Measurements from ENCODE around the gene MALAT1. TPM values are rescaled to one million over a fixed set of nuclear protein-coding genes. Genes with fewer than 3 reads are reported as not detected.

Gene MALAT1
- polyA plus RNA-seq, 3 donors, result 788 to 1,101 (median 1,002) TPM

GRCh38 chr11:65554842-65555430 lies 56.1 kb downstream of the MALAT1 start:
- DNase-seq, result no peak

GRCh38 chr11:65555693-65556231 lies 56.9 kb downstream of the MALAT1 start:
- no peak for DNase-seq

Other genes starting within 250 kb of the MALAT1 start
- 10 to 100 TPM; 27.6 to 35.0 (median 30.3) TPM for gene POLA2, start 237.1 kb upstream of the MALAT1 start, polyA plus RNA-seq (ENCODE audit: insufficient read length in 3 of 3)
- 10 to 100 TPM; 10.2 to 18.6 (median 12.9) TPM for gene CDC42EP2, start 184.2 kb upstream of the MALAT1 start, polyA plus RNA-seq (ENCODE audit: insufficient read length in 3 of 3)
- gene DPF2, start 165.2 kb upstream of the MALAT1 start, polyA plus RNA-seq (ENCODE audit: insufficient read length in 3 of 3), result 100 to 1,000 TPM in 1 of 3 donors, 10 to 100 TPM in 2; 96.7 to 102 (median 98.0) TPM
- under 1 TPM; 0.55 to 0.78 (median 0.61) TPM for gene TIGD3, start 144.3 kb upstream of the MALAT1 start, polyA plus RNA-seq (ENCODE audit: insufficient read length in 3 of 3)
- gene SLC25A45, start 116.4 kb upstream of the MALAT1 start, polyA plus RNA-seq (ENCODE audit: insufficient read length in 3 of 3), result 1 to 10 TPM; 5.6 to 8.7 (median 8.1) TPM
- gene FRMD8, start 112.4 kb upstream of the MALAT1 start, polyA plus RNA-seq (ENCODE audit: insufficient read length in 3 of 3), result 10 to 100 TPM; 20.4 to 26.7 (median 21.0) TPM
- gene NEAT1, start 76.2 kb upstream of the MALAT1 start, polyA plus RNA-seq (ENCODE audit: insufficient read length in 3 of 3), result 100 to 1,000 TPM; 120 to 327 (median 277) TPM
- gene SCYL1, start 26.0 kb downstream of the MALAT1 start, polyA plus RNA-seq (ENCODE audit: insufficient read length in 3 of 3), result 10 to 100 TPM; 77.3 to 92.5 (median 81.5) TPM
- 100 to 1,000 TPM; 132 to 148 (median 146) TPM for gene LTBP3, start 59.3 kb downstream of the MALAT1 start, polyA plus RNA-seq (ENCODE audit: insufficient read length in 3 of 3)
- gene ZNRD2, start 71.4 kb downstream of the MALAT1 start, polyA plus RNA-seq (ENCODE audit: insufficient read length in 3 of 3), result 10 to 100 TPM; 55.5 to 72.1 (median 62.8) TPM
- gene FAM89B, start 73.5 kb downstream of the MALAT1 start, polyA plus RNA-seq (ENCODE audit: insufficient read length in 3 of 3), result 10 to 100 TPM; 21.2 to 35.4 (median 25.4) TPM
- gene EHBP1L1, start 77.0 kb downstream of the MALAT1 start, polyA plus RNA-seq (ENCODE audit: insufficient read length in 3 of 3), result 10 to 100 TPM; 12.5 to 18.8 (median 18.2) TPM
- under 1 TPM; 0.21 to 0.27 (median 0.27) TPM for gene KCNK7, start 96.8 kb downstream of the MALAT1 start, polyA plus RNA-seq (ENCODE audit: insufficient read length in 3 of 3)
- gene MAP3K11, start 115.2 kb downstream of the MALAT1 start, polyA plus RNA-seq (ENCODE audit: insufficient read length in 3 of 3), result 10 to 100 TPM; 47.4 to 60.4 (median 49.3) TPM
- gene PCNX3, start 116.7 kb downstream of the MALAT1 start, polyA plus RNA-seq (ENCODE audit: insufficient read length in 3 of 3), result 10 to 100 TPM; 35.5 to 43.8 (median 39.2) TPM
- 10 to 100 TPM; 24.1 to 34.5 (median 34.3) TPM for gene SIPA1, start 139.1 kb downstream of the MALAT1 start, polyA plus RNA-seq (ENCODE audit: insufficient read length in 3 of 3)
- 10 to 100 TPM; 54.3 to 60.4 (median 60.4) TPM for gene RELA, start 163.9 kb downstream of the MALAT1 start, polyA plus RNA-seq (ENCODE audit: insufficient read length in 3 of 3)
- gene KAT5, start 213.2 kb downstream of the MALAT1 start, polyA plus RNA-seq (ENCODE audit: insufficient read length in 3 of 3), result 10 to 100 TPM; 73.1 to 83.6 (median 73.5) TPM
- gene RNASEH2C, start 221.8 kb downstream of the MALAT1 start, polyA plus RNA-seq (ENCODE audit: insufficient read length in 3 of 3), result 10 to 100 TPM; 46.8 to 53.6 (median 51.3) TPM